H1 (cell line): ENCODE data around the gene MARCHF9. TPM values are rescaled to one million over a fixed set of nuclear protein-coding genes. Genes with fewer than 3 reads are reported as not detected.

Experiments
- BACH1 ChIP-seq: IDR thresholded peaks from 2 replicates; pipeline ENCODE4 v1.6.1; 2012; ENCODE audit warnings: low read length, improper control_type of control experiment
- GTF2F1 ChIP-seq: IDR thresholded peaks from 2 replicates; pipeline ENCODE4 v1.6.1; 2012; ENCODE audit warnings: low read depth, low read length, improper control_type of control experiment, borderline replicate concordance
- MAFK ChIP-seq: IDR thresholded peaks from 2 replicates; pipeline ENCODE4 v1.6.1; 2012; ENCODE audit warnings: low read depth, mild to moderate bottlenecking, improper control_type of control experiment, low read length
- SP4 ChIP-seq: IDR thresholded peaks from 2 replicates; pipeline ENCODE4 v1.6.1; 2012; ENCODE audit warnings: low read length, inconsistent platforms
- TAF7 ChIP-seq: optimal IDR thresholded peaks from 2 replicates; pipeline ENCODE3; 2011; ENCODE audit warnings: low read depth, mild to moderate bottlenecking, inconsistent platforms, low read length, moderate library complexity, borderline replicate concordance
- TBP ChIP-seq: IDR thresholded peaks from 2 replicates; pipeline ENCODE4 v1.6.1; 2011; ENCODE audit warnings: low read depth, low read length, improper control_type of control experiment
- polyA plus RNA-seq, 7 experiments: library from polyadenylated mRNA; depleted of rRNA in 3 of 7; stranded (reverse) in 5 of 7; unstranded in 2 of 7; fragments of >200 nt in 5 of 7; fragments of 200-250 nt in 2 of 7; gene quantifications; 1 replicate in 5 of 7; 2 replicates in 1 of 7; 4 replicates in 1 of 7; pipeline versions ENCODE4 v1.2.1 to v1.2.3, GENCODE V29; 2011 to 2013; ENCODE audit warnings: missing spikeins in 2 of 7, mixed read lengths in 2 of 7
- total RNA-seq: library from RNA; stranded (reverse); fragmentation: NEBNext Ultra II Directional; extraction: Animal tissue kit (Norgen Biotek cat#: 25700); gene quantifications from 2 replicates; pipeline ENCODE4 v1.2.1, GENCODE V29; 2021
- TF ChIP-seq, protein P1 (sequence below), 3 experiments: IDR thresholded peaks; 1 replicate in 2 of 3; 2 replicates in 1 of 3; pipeline versions ENCODE4 v1.5.1 to v1.6.1; 2011; ENCODE audit warnings: low read length in 3 of 3, mild to moderate bottlenecking in 3 of 3, inconsistent platforms in 2 of 3, low read depth in 1 of 3, moderate library complexity in 1 of 3; ENCODE audit not compliant: insufficient read depth in 1 of 3; ENCODE audit errors: control extremely low read depth in 1 of 3

MARCHF9 gene
- total and polyA plus RNA-seq, 2 of the 8 experiments (the other 6 are each of a cell fraction or from before 2014, with no cell fraction given) = 6.4 to 7.8 TPM

GRCh38 chr12:57759360-57759980 is 4.6 kb downstream of the MARCHF9 start (continued):
- TF ChIP-seq TBP (no peak), MAFK (no peak), TAF7 (no peak), BACH1 (no peak), SP4 (no peak), GTF2F1 (no peak)
- TF ChIP-seq, protein P1, sequence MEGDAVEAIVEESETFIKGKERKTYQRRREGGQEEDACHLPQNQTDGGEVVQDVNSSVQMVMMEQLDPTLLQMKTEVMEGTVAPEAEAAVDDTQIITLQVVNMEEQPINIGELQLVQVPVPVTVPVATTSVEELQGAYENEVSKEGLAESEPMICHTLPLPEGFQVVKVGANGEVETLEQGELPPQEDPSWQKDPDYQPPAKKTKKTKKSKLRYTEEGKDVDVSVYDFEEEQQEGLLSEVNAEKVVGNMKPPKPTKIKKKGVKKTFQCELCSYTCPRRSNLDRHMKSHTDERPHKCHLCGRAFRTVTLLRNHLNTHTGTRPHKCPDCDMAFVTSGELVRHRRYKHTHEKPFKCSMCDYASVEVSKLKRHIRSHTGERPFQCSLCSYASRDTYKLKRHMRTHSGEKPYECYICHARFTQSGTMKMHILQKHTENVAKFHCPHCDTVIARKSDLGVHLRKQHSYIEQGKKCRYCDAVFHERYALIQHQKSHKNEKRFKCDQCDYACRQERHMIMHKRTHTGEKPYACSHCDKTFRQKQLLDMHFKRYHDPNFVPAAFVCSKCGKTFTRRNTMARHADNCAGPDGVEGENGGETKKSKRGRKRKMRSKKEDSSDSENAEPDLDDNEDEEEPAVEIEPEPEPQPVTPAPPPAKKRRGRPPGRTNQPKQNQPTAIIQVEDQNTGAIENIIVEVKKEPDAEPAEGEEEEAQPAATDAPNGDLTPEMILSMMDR (IDR thresholded peaks at IDR 0.05; ENCODE audit: control extremely low read depth in 1 of 3, insufficient read depth in 1 of 3, low read depth in 1 of 3, low read length in 3 of 3) = peak; percentile 47 to 66 (median 59)
